Endometrium (tissue), 2 donors: ENCODE data around the gene ACVRL1.

Source experiments
- FAIRE-seq: peaks from 2 replicates; lab custom pipeline; 2012; peaks lifted over from hg19 to GRCh38; lab: Jason Lieb, UNC
- donor health status: control.
- donor health status: control.

ACVRL1 gene

GRCh38 chr12:51970904-51971646 lies 63.8 kb downstream of the ACVRL1 start:
- FAIRE-seq, result no peak

- FAIRE-seq, result no peak
Observed at GRCh38 chr12:51971679-51972421, 64.5 kb downstream of the ACVRL1 start.

GRCh38 chr12:51972422-51972812 lies 65.1 kb downstream of the ACVRL1 start:
- no peak for FAIRE-seq

GRCh38 chr12:51972849-51973273 lies 65.6 kb downstream of the ACVRL1 start:
- FAIRE-seq, result no peak
